A673 (cell line): ENCODE results near the gene BACH2. TPM values are rescaled to one million over a fixed set of nuclear protein-coding genes. Genes with fewer than 3 reads are reported as not detected.

Experiments
- BruUV-seq: library from RNA; stranded (reverse); fragments of 400-500 nt; replicated peaks from 2 replicates; lab custom pipeline; 2021; lab: Mats Ljungman, UMichigan
- CTCF ChIA-PET: fragments of 300-600 bp; sonication (Branson Sonifier 250); formaldehyde crosslinking; loops from one replicate; lab custom pipeline; 2022; ENCODE audit warnings: antibody characterized with exemption; lab: Charles Lee
- POLR2A ChIA-PET: fragments of 300-600 bp; sonication (Branson Sonifier 250); formaldehyde crosslinking; loops from one replicate; lab custom pipeline; 2022; ENCODE audit warnings: antibody characterized with exemption; ENCODE audit not compliant: low non-redundant PET; lab: Charles Lee
- DNase-seq: peaks from one replicate; pipeline ENCODE4 v3.0.0-alpha.2; 2015; ENCODE audit warnings: low spot score
- H3K27ac ChIP-seq: fragments of 200-600 bp; sonication (generic); 2 replicates; pipeline ENCODE4 v1.5.1; 2016; ENCODE audit warnings: mixed run types, low read depth, mild to moderate bottlenecking, mixed read lengths, antibody characterized with exemption, low read length; ENCODE audit not compliant: poor library complexity, severe bottlenecking
- H3K27me3 ChIP-seq: fragments of 200-600 bp; sonication (generic); replicated peaks from 2 replicates; pipeline ENCODE4 v1.6.1; 2017; ENCODE audit warnings: mixed run types, low read depth, mild to moderate bottlenecking, mixed read lengths, antibody characterized with exemption, low read length; ENCODE audit not compliant: insufficient read depth, poor library complexity
- H3K36me3 ChIP-seq: fragments of 200-600 bp; sonication (generic); 2 replicates; pipeline ENCODE4 v1.6.1; 2016; ENCODE audit warnings: mixed run types, mild to moderate bottlenecking, mixed read lengths, antibody characterized with exemption, low read length; ENCODE audit not compliant: insufficient read depth, poor library complexity, severe bottlenecking
- H3K4me1 ChIP-seq: fragments of 200-600 bp; sonication (generic); 2 replicates; pipeline ENCODE4 v1.6.1; 2017; ENCODE audit warnings: mixed run types, mild to moderate bottlenecking, mixed read lengths, antibody characterized with exemption, low read length; ENCODE audit not compliant: insufficient read depth, poor library complexity, severe bottlenecking
- H3K4me3 ChIP-seq: fragments of 200-600 bp; sonication (generic); 2 replicates; pipeline ENCODE4 v1.5.1; 2016; ENCODE audit warnings: low read depth, mixed run types, mild to moderate bottlenecking, mixed read lengths, low read length; ENCODE audit not compliant: poor library complexity, severe bottlenecking
- H3K9me3 ChIP-seq: fragments of 200-600 bp; sonication (generic); 2 replicates; pipeline ENCODE4 v1.6.1; 2016; ENCODE audit warnings: mixed run types, low read depth, mild to moderate bottlenecking, mixed read lengths, antibody characterized with exemption, low read length; ENCODE audit not compliant: poor library complexity, severe bottlenecking
- CTCF ChIP-seq: fragments of 300-800, 200-600 bp; sonication (generic); conservative IDR thresholded peaks from 2 replicates; pipeline ENCODE4 v1.5.1; 2017; ENCODE audit warnings: low read depth, mild to moderate bottlenecking, antibody characterized with exemption, low read length, moderate library complexity, mixed read lengths
- EZH2 ChIP-seq: fragments of 200-600 bp; sonication (generic); IDR thresholded peaks from 2 replicates; pipeline ENCODE4 v1.6.1; 2017; ENCODE audit warnings: borderline replicate concordance, low read depth, mild to moderate bottlenecking, mixed read lengths, antibody characterized with exemption, low read length; ENCODE audit not compliant: poor library complexity, severe bottlenecking
- intact Hi-C: fragments of 100-400 bp; cut with micrococcal nuclease; formaldehyde crosslinking; loops from one replicate; pipeline ENCODE4 v1.10.0; 2022; ENCODE audit not compliant: unreplicated experiment
- total RNA-seq: library from RNA; stranded (reverse); gene quantifications from 2 replicates; pipeline ENCODE4 v1.2.3, GENCODE V29; 2021

The BACH2 gene
- total RNA-seq, 1 experiment from 2014 or later = 0.37 TPM

GRCh38 chr6:90121982-90122381, 174.7 kb downstream of the BACH2 start:
- H3K36me3 ChIP-seq = no peaks in the 10 kb centered on the region
- intact Hi-C loops = no loop called here
- no peak overlapping the region for H3K4me3 ChIP-seq
- TF ChIP-seq EZH2 = no peak
- no peak for TF ChIP-seq CTCF
- DNase-seq = no peak
- ChIA-PET POLR2A (no interaction called here), CTCF (no interaction called here)
- H3K9me3 ChIP-seq = no peaks in the 10 kb centered on the region
- BruUV-seq = no TSS peak
- H3K4me1 ChIP-seq = no peaks in the 10 kb centered on the region
- no peaks in the 10 kb centered on the region for H3K27me3 ChIP-seq
- no peak overlapping the region for H3K27ac ChIP-seq

- ChIA-PET CTCF (no interaction called here), POLR2A (no interaction called here)
- intact Hi-C loops = no loop called here
- no peaks in the 10 kb centered on the region for H3K27me3 ChIP-seq
- TF ChIP-seq CTCF = no peak
- no peak for TF ChIP-seq EZH2
- BruUV-seq = no TSS peak
- H3K9me3 ChIP-seq = no peaks in the 10 kb centered on the region
- no peak overlapping the region for H3K4me3 ChIP-seq
- no peak overlapping the region for H3K27ac ChIP-seq
- no peak for DNase-seq
- no peaks in the 10 kb centered on the region for H3K4me1 ChIP-seq
- H3K36me3 ChIP-seq = no peaks in the 10 kb centered on the region
Measured at GRCh38 chr6:90120327-90120726, 176.3 kb downstream of the BACH2 start.

GRCh38 chr6:90119618-90120017, 177.0 kb downstream of the BACH2 start:
- Histone ChIP-seq H3K4me1 (no peaks in the 10 kb centered on the region), H3K27ac (no peak overlapping the region), H3K36me3 (no peaks in the 10 kb centered on the region), H3K27me3 (no peaks in the 10 kb centered on the region), H3K9me3 (no peaks in the 10 kb centered on the region), H3K4me3 (no peak overlapping the region)
- BruUV-seq = no TSS peak
- ChIA-PET POLR2A (no interaction called here), CTCF (no interaction called here)
- DNase-seq = no peak
- TF ChIP-seq CTCF = no peak
- no peak for TF ChIP-seq EZH2
- intact Hi-C loops = no loop called here
